Suprapubic skin (tissue), 4 donors: ENCODE results near the gene SPTBN5. TPM values are rescaled to one million over a fixed set of nuclear protein-coding genes. Genes with fewer than 3 reads are reported as not detected.
"Not testable (repeated sequence)": the region's sequence is repeated elsewhere in the genome, so short reads cannot be mapped to it uniquely, and the experiment has no call there.

Experiments used
- DNase-seq, 2 donors: peaks; one replicate each; pipeline ENCODE4 v3.0.0-alpha.2; 2019; ENCODE audit warnings: low spot score in 2 of 2
- H3K27ac ChIP-seq: fragments of 200-600 bp; sonication (generic); one replicate; pipeline ENCODE4 v1.5.1; 2019
- H3K27me3 ChIP-seq: fragments of 200-600 bp; sonication (generic); one replicate; pipeline ENCODE4 v1.5.1; 2019
- H3K36me3 ChIP-seq: fragments of 200-600 bp; sonication (generic); one replicate; pipeline ENCODE4 v1.5.1; 2019
- H3K4me1 ChIP-seq: fragments of 200-600 bp; sonication (generic); one replicate; pipeline ENCODE4 v1.5.1; 2019
- H3K4me3 ChIP-seq: fragments of 200-600 bp; sonication (generic); one replicate; pipeline ENCODE4 v1.5.1; 2019; ENCODE audit warnings: mild to moderate bottlenecking
- H3K9me3 ChIP-seq: fragments of 200-600 bp; sonication (generic); one replicate; pipeline ENCODE4 v1.5.1; 2019
- CTCF ChIP-seq, 2 donors: fragments of 200-600 bp in 1 of 2; fragments of 450-650 bp in 1 of 2; sonication (generic) in 1 of 2; IDR thresholded peaks; one replicate each; pipeline ENCODE4 v1.5.1; 2016 to 2019; ENCODE audit warnings: antibody characterized with exemption in 2 of 2, mild to moderate bottlenecking in 1 of 2, moderate library complexity in 1 of 2
- EP300 ChIP-seq: sonication (generic); formaldehyde crosslinking; IDR thresholded peaks from one replicate; pipeline ENCODE4 v1.6.1; 2017; ENCODE audit warnings: antibody characterized with exemption
- POLR2A ChIP-seq, 2 donors: fragments of 450-650 bp; IDR thresholded peaks; one replicate each; pipeline ENCODE4 v1.6.1; 2017; ENCODE audit warnings: antibody characterized with exemption in 2 of 2, mild to moderate bottlenecking in 2 of 2, moderate library complexity in 2 of 2
- POLR2AphosphoS5 ChIP-seq, 3 donors: sonication (generic); formaldehyde crosslinking; IDR thresholded peaks; one replicate each; pipeline ENCODE4 v1.6.1; 2017; ENCODE audit warnings: antibody characterized with exemption in 3 of 3
- WGBS: methylation state at CpG from one replicate; pipeline ENCODE4 v1.1.5; 2018; 5-methylcytosine and 5-hydroxymethylcytosine counted together
- total RNA-seq, 4 donors: library from RNA; depleted of rRNA; stranded (reverse); fragments of >200 nt; gene quantifications; one replicate each; pipeline ENCODE4 v1.1.0, GENCODE V29; 2016

Gene SPTBN5
- total RNA-seq, 4 donors from 2014 or later, result 1.3 to 3.4 (median 2.8) TPM

DNA sequence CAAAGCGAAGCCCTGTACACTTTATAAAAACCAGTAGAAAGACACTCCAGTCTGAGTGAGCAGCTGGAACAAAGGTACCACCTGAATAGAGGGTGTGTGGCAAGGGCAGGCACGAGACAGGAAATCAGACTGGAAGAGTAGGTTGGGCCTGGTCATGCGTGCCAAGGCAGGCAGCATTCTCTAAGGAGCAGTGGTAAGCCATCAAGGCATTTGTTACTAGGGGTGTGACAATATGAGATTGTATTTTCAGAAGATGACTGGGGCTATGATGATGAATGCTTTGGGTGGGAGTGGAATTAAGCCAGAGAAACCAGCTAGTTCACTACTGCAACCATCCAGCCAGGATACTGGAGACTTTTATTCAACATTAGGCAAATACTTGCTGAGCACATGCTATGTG, 61.0 kb downstream of the SPTBN5 start:
- Histone ChIP-seq H3K4me1 (peaks cover 82% of the 10 kb centered on the region), H3K27me3 (no peaks in the 10 kb centered on the region), H3K27ac (peak overlapping the region; percentile 84), H3K4me3 (no peak overlapping the region), H3K36me3 (peaks cover 36% of the 10 kb centered on the region), H3K9me3 (no peaks in the 10 kb centered on the region)
- DNase-seq, result no peak
- WGBS, result 41% methylated on average over 3 of the region's 3 CpGs
- TF ChIP-seq POLR2A (IDR thresholded peaks at IDR 0.05) (no peak), CTCF (IDR thresholded peaks at IDR 0.05) (no peak), EP300 (no peak), POLR2AphosphoS5 (IDR thresholded peaks at IDR 0.05) (peak; percentile 37 to 70 (median 54))

GRCh38 chr15:41832208-41832607, 61.6 kb downstream of the SPTBN5 start:
- H3K4me3 ChIP-seq, result no peak overlapping the region
- 77% methylated on average over 10 of the region's 10 CpGs for WGBS
- no peaks in the 10 kb centered on the region for H3K9me3 ChIP-seq
- no peak for TF ChIP-seq POLR2AphosphoS5 (IDR thresholded peaks at IDR 0.05)
- no peak for TF ChIP-seq CTCF (IDR thresholded peaks at IDR 0.05)
- no peak for TF ChIP-seq POLR2A (IDR thresholded peaks at IDR 0.05)
- TF ChIP-seq EP300, result no peak
- no peak for DNase-seq
- no peaks in the 10 kb centered on the region for H3K27me3 ChIP-seq
- peaks cover 36% of the 10 kb centered on the region for H3K36me3 ChIP-seq
- peaks cover 86% of the 10 kb centered on the region for H3K4me1 ChIP-seq
- peak overlapping the region; percentile 84 for H3K27ac ChIP-seq

GRCh38 chr15:41831291-41831690, 62.6 kb downstream of the SPTBN5 start:
- DNase-seq, H3K27me3 ChIP-seq, H3K9me3 ChIP-seq, H3K4me3 ChIP-seq: not testable (repeated sequence)
- 69% methylated on average over 4 of the region's 4 CpGs for whole genome bisulfite sequencing
- H3K27ac ChIP-seq, result peak overlapping the region; percentile 84
- peaks cover 87% of the 10 kb centered on the region for H3K4me1 ChIP-seq
- peaks cover 27% of the 10 kb centered on the region for H3K36me3 ChIP-seq

DNA sequence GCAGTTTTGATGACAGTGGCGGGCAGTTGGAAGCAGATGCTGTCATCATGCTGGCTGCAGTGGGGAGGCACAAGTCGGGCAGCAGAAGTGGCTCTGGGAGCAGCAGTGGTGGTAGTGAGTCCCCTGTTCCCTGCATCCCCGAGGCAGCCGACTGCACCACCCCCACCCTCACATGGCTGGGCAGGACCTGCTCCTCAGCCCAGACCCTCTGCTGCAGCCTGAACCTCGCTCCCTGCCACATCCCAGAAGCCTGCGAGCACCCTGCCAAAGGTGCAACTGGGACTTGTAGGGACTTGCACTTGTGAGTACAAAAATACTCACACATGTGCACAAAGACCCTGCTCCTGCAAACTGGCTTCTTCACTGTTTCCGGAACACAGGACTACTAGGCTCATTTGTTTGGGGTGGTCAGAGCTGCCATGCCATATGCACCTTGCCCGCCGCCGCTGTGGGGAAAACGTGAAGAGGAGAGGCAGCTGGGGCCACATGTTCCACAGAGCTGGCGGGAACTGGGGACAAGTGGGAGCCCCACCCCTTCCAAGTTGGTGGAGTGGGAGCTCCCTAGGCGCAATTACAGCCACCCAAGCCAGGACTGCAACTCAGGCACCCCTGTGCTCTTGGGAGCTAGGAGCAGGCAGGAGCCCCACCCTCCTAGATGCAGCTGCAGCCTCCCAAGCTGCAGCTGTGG, 63.8 kb downstream of the SPTBN5 start:
- WGBS, result 66% methylated on average over 10 of the region's 13 CpGs
- H3K27ac ChIP-seq, result no peak overlapping the region
- H3K4me1 ChIP-seq, result peaks cover 75% of the 10 kb centered on the region
- H3K9me3 ChIP-seq, result no peaks in the 10 kb centered on the region
- peaks cover 26% of the 10 kb centered on the region for H3K36me3 ChIP-seq
- no peak for DNase-seq
- no peaks in the 10 kb centered on the region for H3K27me3 ChIP-seq
- TF ChIP-seq POLR2AphosphoS5 (IDR thresholded peaks at IDR 0.05) (no peak), CTCF (IDR thresholded peaks at IDR 0.05) (no peak)
- no peak overlapping the region for H3K4me3 ChIP-seq

GRCh38 chr15:41828807-41829141, 65.1 kb downstream of the SPTBN5 start:
- H3K27ac ChIP-seq, result peak overlapping the region; percentile 90
- no peaks in the 10 kb centered on the region for H3K27me3 ChIP-seq
- H3K36me3 ChIP-seq, result peaks cover 37% of the 10 kb centered on the region
- DNase-seq, result no peak
- peaks cover 65% of the 10 kb centered on the region for H3K4me1 ChIP-seq
- no peaks in the 10 kb centered on the region for H3K9me3 ChIP-seq
- peak overlapping the region; percentile 80 for H3K4me3 ChIP-seq
- TF ChIP-seq CTCF (IDR thresholded peaks at IDR 0.05) (no peak), EP300 (no peak), POLR2AphosphoS5 (IDR thresholded peaks at IDR 0.05) (no peak), POLR2A (IDR thresholded peaks at IDR 0.05) (no peak)
- WGBS, result 6% methylated on average over 6 of the region's 6 CpGs
